ENCODE data around the gene TRANK1. TPM values are rescaled to one million over a fixed set of nuclear protein-coding genes. Genes with fewer than 3 reads are reported as not detected.

The TRANK1 gene
- total and polyA plus RNA-seq, 2 experiments from 2014 or later: 1.8 to 6.7 TPM

DNA sequence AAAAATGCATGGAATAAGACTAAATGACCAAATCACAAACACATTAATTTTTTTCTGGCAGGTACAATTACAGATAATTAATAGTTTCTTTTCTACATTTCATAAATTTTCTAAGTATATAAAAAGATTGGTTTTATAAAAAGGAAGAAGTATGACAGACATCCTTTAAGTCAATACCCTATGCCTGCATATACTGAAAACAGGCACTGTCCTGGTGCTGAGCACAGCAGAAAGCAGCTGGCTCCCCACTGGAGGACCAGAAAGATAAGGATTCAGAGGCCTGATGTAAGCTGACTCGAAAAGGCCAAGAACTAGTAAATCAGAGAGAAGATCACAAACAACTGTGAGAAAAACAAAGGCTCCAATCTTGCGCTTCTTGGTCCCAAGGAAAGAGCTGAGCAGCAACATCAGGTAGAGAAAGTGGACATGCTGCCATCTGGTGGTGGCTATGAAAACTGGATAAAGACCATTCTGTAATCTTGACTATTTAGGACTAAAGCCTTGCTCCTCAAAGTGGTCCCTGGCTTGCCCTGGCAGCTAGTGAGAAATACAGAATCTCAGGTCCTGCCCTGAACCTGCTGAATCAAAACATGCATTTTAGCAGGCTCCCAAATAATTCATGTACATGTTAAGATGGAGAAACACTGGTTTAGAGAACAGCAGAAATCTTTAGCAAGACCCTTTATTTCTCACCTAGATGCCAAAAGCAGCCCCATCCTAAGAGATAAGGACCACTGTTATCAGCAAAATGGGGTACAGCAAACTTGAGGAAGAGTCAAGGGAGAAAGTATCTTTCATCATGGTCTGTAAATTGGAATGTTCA is 76.0 kb downstream of the TRANK1 start:
- H4K20me1 ChIP-seq (replicated peaks; ENCODE audit: insufficient read depth): no peaks in the 10 kb centered on the region
- no peaks in the 10 kb centered on the region for H3K36me3 Mint-ChIP-seq (ENCODE audit: low read depth)
- no peaks in the 10 kb centered on the region for H3K9me3 Mint-ChIP-seq
- peaks cover 11% of the 10 kb centered on the region for H3K4me1 ChIP-seq (ENCODE audit: insufficient read depth)
- H3K4me2 ChIP-seq: no peak overlapping the region
- no peaks in the 10 kb centered on the region for H3K36me3 ChIP-seq (ENCODE audit: insufficient read depth)
- no peaks in the 10 kb centered on the region for H3K9me2 ChIP-seq (ENCODE audit: insufficient read depth)
- H3K79me2 ChIP-seq (replicated peaks; ENCODE audit: insufficient read depth): no peaks in the 10 kb centered on the region
- no peaks in the 10 kb centered on the region for H3K27me3 ChIP-seq (ENCODE audit: insufficient read depth)
- H3K27ac ChIP-seq (ENCODE audit: low read depth): no peak overlapping the region
- peaks cover 13% of the 10 kb centered on the region for H3K4me1 Mint-ChIP-seq
- H3K4me3 ChIP-seq: no peak overlapping the region
- DNase-seq (ENCODE audit: low spot score) (peak; percentile 90), ATAC-seq (peak; percentile 93)
- TF ChIP-seq, protein P1, sequence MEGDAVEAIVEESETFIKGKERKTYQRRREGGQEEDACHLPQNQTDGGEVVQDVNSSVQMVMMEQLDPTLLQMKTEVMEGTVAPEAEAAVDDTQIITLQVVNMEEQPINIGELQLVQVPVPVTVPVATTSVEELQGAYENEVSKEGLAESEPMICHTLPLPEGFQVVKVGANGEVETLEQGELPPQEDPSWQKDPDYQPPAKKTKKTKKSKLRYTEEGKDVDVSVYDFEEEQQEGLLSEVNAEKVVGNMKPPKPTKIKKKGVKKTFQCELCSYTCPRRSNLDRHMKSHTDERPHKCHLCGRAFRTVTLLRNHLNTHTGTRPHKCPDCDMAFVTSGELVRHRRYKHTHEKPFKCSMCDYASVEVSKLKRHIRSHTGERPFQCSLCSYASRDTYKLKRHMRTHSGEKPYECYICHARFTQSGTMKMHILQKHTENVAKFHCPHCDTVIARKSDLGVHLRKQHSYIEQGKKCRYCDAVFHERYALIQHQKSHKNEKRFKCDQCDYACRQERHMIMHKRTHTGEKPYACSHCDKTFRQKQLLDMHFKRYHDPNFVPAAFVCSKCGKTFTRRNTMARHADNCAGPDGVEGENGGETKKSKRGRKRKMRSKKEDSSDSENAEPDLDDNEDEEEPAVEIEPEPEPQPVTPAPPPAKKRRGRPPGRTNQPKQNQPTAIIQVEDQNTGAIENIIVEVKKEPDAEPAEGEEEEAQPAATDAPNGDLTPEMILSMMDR (conservative IDR thresholded peaks at IDR 0.05; ENCODE audit: low read depth in 2 of 2): peak; percentile 80 to 94
- TF ChIP-seq STAT1 (IDR thresholded peaks at IDR 0.05; ENCODE audit: unreplicated experiment): no peak
- TF ChIP-seq JUNB (IDR thresholded peaks at IDR 0.05; ENCODE audit: unreplicated experiment): no peak
- TF ChIP-seq, protein P2, sequence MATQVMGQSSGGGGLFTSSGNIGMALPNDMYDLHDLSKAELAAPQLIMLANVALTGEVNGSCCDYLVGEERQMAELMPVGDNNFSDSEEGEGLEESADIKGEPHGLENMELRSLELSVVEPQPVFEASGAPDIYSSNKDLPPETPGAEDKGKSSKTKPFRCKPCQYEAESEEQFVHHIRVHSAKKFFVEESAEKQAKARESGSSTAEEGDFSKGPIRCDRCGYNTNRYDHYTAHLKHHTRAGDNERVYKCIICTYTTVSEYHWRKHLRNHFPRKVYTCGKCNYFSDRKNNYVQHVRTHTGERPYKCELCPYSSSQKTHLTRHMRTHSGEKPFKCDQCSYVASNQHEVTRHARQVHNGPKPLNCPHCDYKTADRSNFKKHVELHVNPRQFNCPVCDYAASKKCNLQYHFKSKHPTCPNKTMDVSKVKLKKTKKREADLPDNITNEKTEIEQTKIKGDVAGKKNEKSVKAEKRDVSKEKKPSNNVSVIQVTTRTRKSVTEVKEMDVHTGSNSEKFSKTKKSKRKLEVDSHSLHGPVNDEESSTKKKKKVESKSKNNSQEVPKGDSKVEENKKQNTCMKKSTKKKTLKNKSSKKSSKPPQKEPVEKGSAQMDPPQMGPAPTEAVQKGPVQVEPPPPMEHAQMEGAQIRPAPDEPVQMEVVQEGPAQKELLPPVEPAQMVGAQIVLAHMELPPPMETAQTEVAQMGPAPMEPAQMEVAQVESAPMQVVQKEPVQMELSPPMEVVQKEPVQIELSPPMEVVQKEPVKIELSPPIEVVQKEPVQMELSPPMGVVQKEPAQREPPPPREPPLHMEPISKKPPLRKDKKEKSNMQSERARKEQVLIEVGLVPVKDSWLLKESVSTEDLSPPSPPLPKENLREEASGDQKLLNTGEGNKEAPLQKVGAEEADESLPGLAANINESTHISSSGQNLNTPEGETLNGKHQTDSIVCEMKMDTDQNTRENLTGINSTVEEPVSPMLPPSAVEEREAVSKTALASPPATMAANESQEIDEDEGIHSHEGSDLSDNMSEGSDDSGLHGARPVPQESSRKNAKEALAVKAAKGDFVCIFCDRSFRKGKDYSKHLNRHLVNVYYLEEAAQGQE (IDR thresholded peaks at IDR 0.05; ENCODE audit: unreplicated experiment): no peak
- no peak overlapping the region for H3K27ac Mint-ChIP-seq
- H3K27me3 Mint-ChIP-seq (ENCODE audit: insufficient read depth, low read depth, poor library complexity): no peaks in the 10 kb centered on the region
- H3F3A ChIP-seq (replicated peaks; ENCODE audit: low read depth): no peaks in the 10 kb centered on the region
- H3K4me3 Mint-ChIP-seq: no peak overlapping the region
- no peak overlapping the region for H2AFZ ChIP-seq

DNA sequence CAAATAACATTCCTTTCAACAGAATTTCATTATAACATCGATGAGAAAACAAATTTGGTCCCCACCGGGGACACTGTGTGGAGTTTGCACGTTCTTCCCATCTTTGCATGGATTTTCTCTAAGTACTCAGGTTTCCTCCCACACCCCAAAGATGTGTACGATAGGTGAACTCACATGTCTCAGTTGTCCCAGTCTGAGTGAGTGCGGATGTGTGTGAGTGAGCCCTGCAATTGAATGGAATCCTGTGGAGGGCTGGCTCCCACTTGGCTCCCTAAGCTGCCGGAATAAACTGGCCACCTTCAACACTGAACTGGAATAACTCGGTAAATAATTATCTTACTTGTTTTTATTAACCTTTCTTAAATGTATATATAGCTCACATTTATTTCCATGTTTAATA is 77.0 kb downstream of the TRANK1 start:
- TF ChIP-seq JUNB (IDR thresholded peaks at IDR 0.05; ENCODE audit: unreplicated experiment) (no peak), POLR2AphosphoS5 (IDR thresholded peaks at IDR 0.05; ENCODE audit: low read depth) (no peak), NANOG (IDR thresholded peaks at IDR 0.05; ENCODE audit: borderline replicate concordance) (no peak)
- TF ChIP-seq, protein P3, sequence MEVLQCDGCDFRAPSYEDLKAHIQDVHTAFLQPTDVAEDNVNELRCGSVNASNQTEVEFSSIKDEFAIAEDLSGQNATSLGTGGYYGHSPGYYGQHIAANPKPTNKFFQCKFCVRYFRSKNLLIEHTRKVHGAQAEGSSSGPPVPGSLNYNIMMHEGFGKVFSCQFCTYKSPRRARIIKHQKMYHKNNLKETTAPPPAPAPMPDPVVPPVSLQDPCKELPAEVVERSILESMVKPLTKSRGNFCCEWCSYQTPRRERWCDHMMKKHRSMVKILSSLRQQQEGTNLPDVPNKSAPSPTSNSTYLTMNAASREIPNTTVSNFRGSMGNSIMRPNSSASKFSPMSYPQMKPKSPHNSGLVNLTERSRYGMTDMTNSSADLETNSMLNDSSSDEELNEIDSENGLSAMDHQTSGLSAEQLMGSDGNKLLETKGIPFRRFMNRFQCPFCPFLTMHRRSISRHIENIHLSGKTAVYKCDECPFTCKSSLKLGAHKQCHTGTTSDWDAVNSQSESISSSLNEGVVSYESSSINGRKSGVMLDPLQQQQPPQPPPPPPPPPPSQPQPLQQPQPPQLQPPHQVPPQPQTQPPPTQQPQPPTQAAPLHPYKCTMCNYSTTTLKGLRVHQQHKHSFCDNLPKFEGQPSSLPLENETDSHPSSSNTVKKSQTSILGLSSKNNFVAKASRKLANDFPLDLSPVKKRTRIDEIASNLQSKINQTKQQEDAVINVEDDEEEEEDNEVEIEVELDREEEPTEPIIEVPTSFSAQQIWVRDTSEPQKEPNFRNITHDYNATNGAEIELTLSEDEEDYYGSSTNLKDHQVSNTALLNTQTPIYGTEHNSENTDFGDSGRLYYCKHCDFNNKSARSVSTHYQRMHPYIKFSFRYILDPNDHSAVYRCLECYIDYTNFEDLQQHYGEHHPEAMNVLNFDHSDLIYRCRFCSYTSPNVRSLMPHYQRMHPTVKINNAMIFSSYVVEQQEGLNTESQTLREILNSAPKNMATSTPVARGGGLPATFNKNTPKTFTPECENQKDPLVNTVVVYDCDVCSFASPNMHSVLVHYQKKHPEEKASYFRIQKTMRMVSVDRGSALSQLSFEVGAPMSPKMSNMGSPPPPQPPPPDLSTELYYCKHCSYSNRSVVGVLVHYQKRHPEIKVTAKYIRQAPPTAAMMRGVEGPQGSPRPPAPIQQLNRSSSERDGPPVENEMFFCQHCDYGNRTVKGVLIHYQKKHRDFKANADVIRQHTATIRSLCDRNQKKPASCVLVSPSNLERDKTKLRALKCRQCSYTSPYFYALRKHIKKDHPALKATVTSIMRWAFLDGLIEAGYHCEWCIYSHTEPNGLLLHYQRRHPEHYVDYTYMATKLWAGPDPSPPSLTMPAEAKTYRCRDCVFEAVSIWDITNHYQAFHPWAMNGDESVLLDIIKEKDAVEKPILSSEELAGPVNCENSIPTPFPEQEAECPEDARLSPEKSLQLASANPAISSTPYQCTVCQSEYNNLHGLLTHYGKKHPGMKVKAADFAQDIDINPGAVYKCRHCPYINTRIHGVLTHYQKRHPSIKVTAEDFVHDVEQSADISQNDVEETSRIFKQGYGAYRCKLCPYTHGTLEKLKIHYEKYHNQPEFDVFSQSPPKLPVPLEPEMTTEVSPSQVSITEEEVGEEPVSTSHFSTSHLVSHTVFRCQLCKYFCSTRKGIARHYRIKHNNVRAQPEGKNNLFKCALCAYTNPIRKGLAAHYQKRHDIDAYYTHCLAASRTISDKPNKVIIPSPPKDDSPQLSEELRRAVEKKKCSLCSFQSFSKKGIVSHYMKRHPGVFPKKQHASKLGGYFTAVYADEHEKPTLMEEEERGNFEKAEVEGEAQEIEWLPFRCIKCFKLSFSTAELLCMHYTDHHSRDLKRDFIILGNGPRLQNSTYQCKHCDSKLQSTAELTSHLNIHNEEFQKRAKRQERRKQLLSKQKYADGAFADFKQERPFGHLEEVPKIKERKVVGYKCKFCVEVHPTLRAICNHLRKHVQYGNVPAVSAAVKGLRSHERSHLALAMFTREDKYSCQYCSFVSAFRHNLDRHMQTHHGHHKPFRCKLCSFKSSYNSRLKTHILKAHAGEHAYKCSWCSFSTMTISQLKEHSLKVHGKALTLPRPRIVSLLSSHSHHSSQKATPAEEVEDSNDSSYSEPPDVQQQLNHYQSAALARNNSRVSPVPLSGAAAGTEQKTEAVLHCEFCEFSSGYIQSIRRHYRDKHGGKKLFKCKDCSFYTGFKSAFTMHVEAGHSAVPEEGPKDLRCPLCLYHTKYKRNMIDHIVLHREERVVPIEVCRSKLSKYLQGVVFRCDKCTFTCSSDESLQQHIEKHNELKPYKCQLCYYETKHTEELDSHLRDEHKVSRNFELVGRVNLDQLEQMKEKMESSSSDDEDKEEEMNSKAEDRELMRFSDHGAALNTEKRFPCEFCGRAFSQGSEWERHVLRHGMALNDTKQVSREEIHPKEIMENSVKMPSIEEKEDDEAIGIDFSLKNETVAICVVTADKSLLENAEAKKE (CRISPR knock-in tag; IDR thresholded peaks at IDR 0.05): no peak
- ATAC-seq: peak; percentile 61
- DNase-seq (ENCODE audit: low spot score): peak; percentile 24
- H3K36me3 ChIP-seq (ENCODE audit: insufficient read depth): no peaks in the 10 kb centered on the region
- no peaks in the 10 kb centered on the region for H4K20me1 ChIP-seq (replicated peaks; ENCODE audit: insufficient read depth)
- no peak overlapping the region for H2AFZ ChIP-seq
- Mint-ChIP-seq H3K27me3 (ENCODE audit: insufficient read depth, low read depth, poor library complexity) (no peaks in the 10 kb centered on the region), H3K4me3 (no peak overlapping the region), H3K36me3 (ENCODE audit: low read depth) (no peaks in the 10 kb centered on the region), H3K27ac (no peak overlapping the region), H3K4me1 (peaks cover 13% of the 10 kb centered on the region), H3K9me3 (no peaks in the 10 kb centered on the region)
- H3F3A ChIP-seq (replicated peaks; ENCODE audit: low read depth): no peaks in the 10 kb centered on the region
- peak overlapping the region; percentile 3; the same call in 1 of the 2 replicates for H3K4me2 ChIP-seq
- peaks cover 11% of the 10 kb centered on the region for H3K4me1 ChIP-seq (ENCODE audit: insufficient read depth)
- H3K79me2 ChIP-seq (replicated peaks; ENCODE audit: insufficient read depth): no peaks in the 10 kb centered on the region
- no peak overlapping the region for H3K27ac ChIP-seq (ENCODE audit: low read depth)
- no peaks in the 10 kb centered on the region for H3K27me3 ChIP-seq (ENCODE audit: insufficient read depth)
- H3K4me3 ChIP-seq: no peak overlapping the region
- no peaks in the 10 kb centered on the region for H3K9me2 ChIP-seq (ENCODE audit: insufficient read depth)
